A673 (cell line): ENCODE measurements around the gene MAP3K10.

Experiments used
- EZH2 ChIP-seq: fragments of 200-600 bp; sonication (generic); IDR thresholded peaks from 2 replicates; pipeline ENCODE4 v1.6.1; 2017; ENCODE audit warnings: borderline replicate concordance, low read depth, mild to moderate bottlenecking, mixed read lengths, antibody characterized with exemption, low read length; ENCODE audit not compliant: poor library complexity, severe bottlenecking
- TF ChIP-seq, protein P1 (sequence below): fragments of 300-800, 200-600 bp; sonication (generic); conservative IDR thresholded peaks from 2 replicates; pipeline ENCODE4 v1.5.1; 2017; ENCODE audit warnings: low read depth, mild to moderate bottlenecking, antibody characterized with exemption, low read length, moderate library complexity, mixed read lengths

DNA sequence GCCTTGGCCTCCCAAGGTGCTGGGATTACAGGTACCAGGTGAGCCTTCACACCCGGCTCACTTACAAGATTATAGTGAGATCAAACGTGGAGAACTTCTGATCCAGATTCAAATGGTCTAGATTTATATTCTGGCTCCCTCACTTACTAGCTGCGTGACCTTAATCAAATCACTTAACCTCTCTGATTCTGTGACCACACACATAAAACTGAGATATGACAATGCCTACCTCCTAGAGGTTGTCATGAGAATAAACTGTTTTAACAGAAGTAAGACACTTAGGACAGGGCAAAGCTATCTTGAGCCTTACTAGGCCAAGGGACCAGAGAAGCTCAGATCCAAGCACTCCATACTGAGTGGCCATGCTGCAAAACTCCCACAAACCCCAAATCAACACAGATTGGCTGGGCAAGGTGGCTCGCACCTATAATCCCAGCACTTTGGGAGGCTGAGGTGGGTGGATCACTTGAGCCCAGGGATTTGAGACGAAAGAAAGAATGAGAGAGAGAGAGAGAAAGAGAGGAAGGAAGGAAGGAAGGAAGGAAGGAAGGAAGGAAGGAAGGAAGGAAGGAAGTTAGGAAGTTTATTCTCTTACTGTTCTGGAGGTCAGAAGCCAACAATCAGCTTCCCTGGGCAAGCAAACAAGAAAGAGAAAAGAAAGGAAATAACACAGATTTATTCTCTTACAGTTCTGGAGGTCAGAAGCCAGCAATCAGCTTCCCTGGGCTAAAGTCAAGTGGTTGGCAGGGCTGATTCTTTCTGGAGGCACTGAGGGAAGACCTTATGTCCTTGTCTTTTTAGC lies 46.1 kb upstream of the MAP3K10 start:
- TF ChIP-seq, protein P1, sequence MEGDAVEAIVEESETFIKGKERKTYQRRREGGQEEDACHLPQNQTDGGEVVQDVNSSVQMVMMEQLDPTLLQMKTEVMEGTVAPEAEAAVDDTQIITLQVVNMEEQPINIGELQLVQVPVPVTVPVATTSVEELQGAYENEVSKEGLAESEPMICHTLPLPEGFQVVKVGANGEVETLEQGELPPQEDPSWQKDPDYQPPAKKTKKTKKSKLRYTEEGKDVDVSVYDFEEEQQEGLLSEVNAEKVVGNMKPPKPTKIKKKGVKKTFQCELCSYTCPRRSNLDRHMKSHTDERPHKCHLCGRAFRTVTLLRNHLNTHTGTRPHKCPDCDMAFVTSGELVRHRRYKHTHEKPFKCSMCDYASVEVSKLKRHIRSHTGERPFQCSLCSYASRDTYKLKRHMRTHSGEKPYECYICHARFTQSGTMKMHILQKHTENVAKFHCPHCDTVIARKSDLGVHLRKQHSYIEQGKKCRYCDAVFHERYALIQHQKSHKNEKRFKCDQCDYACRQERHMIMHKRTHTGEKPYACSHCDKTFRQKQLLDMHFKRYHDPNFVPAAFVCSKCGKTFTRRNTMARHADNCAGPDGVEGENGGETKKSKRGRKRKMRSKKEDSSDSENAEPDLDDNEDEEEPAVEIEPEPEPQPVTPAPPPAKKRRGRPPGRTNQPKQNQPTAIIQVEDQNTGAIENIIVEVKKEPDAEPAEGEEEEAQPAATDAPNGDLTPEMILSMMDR = no peak
- TF ChIP-seq EZH2 = no peak
